Skin of body (tissue), 2 donors: ENCODE measurements around the gene PHTF2. TPM values are rescaled to one million over a fixed set of nuclear protein-coding genes. Genes with fewer than 3 reads are reported as not detected.

Source experiments
- DNase-seq: peaks from one replicate; lab custom pipeline; 2025; lab: John Stamatoyannopoulos, UW
- total RNA-seq: library from RNA; depleted of rRNA; stranded (reverse); fragments of >200 nt; gene quantifications from one replicate; pipeline ENCODE4 v1.2.3, GENCODE V29; 2014

The PHTF2 gene
- total RNA-seq, 1 donor from 2014 or later, result 27.6 TPM

DNA sequence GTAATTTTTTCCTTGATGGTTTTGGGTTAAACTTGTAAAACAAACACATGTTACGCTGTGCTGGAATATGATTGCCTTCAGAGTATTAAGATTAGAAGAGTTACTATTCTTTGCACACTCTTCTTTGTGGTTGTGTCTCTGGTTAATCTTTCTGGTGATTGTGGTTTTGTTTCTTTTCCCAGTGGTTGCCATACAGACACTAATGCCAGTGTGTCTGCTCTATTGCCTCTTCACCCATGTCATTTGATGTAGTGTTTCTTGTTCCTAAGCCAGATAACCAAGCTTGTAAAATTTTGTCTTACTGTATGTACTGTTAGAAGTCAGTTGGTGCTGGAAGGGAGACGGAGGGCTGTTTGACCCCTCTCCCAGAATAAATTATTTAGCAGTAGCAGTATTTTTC lies 124.8 kb downstream of the PHTF2 start:
- no peak for DNase-seq

DNA sequence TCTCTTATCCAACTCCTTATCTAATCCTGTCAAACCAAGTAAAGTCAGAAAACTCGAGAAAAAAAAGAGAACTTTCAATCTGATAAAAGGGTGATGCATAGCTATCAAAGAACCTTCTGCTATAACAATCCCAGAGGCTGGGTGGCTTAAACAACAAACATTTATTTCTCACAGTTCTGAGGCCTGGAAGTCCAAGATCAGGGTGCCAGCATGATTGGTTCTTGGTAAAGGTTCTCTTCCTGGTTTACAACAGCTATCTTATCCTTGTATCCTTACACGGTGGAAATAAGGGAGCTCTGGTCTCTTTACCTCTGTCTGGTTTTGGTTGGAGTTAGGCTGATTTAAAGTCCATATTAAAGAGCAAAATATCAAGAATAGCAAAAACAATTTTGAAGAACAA lies 131.9 kb downstream of the PHTF2 start:
- no peak for DNase-seq

DNA sequence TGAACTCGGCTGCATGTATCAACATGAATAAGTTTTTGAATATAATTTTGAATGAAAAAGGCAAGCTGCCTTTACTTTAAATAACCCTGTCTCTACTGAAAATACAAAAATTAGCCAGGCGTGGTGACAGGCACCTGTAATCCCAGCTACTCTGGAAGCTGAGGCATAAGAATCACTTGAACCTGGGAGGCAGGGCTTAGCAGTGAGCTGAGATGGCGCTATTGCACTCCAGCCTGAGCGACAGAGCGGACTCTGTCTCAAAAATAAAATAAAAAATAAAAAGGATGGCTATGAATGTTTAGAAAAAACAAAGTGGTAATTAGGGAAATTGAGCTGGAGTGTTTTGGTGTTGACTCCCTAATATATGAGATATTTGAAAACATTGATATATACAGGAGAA lies 133.3 kb downstream of the PHTF2 start:
- DNase-seq, result no peak

DNA sequence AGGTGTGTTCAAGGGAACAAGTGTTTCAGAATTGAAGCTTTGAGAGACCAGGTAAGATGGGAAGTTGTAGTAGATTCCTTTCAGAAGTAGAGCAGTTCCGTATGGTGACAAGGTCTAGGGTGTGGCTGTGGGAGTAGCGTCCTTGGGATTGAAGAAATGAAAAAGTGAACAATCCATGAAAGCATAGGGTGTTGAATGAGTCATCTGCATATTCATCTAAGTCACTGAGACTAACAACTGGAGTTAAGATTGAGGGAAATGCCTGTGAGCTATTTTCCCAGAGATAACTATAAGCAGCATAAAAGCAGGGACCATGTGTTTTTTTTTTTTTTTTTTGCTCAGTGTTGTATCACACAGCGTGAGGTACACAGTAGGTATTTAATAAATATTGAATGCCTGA lies 134.8 kb downstream of the PHTF2 start:
- DNase-seq, result no peak

DNA sequence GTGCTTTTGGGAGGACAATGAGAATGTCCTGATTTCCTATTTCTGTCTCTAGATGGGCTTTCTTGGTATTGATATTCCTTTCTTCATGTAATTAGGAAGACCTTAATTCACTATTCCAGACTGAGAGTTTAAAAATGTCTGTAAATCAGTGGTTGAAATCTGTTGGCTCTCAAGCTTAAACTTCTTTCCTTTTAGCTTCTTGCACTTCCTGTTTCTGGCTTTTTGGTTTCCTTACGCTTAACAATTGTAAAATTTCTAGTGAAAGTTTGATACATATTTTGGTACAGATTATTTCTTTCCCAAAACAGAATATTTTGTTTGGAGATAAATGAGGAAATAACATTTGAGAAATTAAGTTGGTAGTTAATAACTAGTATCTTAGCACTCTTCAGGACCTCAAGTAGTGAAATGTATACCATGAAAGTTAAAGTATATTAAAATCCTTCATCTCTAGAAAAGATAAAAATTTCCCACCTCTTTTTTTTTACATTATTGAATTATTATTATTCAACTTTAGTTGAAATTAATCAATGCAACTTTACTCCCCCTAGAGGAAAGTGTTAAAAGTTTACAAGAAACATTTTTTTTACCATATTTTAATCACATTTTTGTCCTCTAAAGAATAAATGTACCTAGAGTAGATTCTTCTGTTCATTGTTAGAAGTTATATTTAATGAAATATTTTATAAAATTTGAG lies 137.2 kb downstream of the PHTF2 start:
- no peak for DNase-seq

DNA sequence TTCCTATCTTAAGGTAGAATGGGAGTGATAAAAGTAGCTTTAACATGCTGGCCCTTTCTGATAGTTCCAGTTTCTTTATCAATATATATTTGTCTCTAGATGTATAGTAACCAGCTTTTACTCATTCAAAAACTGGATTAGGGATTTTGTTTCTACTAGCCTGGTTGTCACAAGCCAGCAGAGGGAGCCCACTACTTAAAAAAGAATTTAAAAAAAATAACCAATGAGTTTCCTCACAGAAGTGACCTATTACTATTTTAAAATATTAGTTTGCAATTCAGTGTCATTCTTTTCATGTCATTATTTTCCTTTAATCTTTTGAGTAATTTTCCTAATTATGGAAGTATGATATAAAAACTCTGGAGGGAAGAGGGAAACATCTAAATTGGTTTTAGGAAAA lies 142.1 kb downstream of the PHTF2 start:
- DNase-seq, result no peak

DNA sequence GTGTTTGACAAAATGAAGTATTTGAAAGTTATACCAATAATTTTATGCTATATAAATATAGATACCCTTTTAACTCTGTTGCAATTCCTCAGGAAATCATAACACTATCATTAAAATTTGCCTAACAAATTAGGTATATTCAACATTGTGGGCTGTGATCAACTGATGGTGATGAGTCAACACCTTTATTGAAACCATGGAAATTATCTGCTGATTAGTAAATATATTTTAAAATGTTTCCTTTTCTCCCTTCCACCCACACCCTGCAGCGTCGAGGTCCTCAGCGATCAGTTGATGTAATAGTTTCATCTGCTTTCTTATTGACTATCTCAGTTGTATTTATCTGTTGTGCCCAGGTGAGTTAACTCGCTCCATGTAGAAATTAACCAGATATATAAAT lies 143.9 kb downstream of the PHTF2 start:
- DNase-seq, result no peak

DNA sequence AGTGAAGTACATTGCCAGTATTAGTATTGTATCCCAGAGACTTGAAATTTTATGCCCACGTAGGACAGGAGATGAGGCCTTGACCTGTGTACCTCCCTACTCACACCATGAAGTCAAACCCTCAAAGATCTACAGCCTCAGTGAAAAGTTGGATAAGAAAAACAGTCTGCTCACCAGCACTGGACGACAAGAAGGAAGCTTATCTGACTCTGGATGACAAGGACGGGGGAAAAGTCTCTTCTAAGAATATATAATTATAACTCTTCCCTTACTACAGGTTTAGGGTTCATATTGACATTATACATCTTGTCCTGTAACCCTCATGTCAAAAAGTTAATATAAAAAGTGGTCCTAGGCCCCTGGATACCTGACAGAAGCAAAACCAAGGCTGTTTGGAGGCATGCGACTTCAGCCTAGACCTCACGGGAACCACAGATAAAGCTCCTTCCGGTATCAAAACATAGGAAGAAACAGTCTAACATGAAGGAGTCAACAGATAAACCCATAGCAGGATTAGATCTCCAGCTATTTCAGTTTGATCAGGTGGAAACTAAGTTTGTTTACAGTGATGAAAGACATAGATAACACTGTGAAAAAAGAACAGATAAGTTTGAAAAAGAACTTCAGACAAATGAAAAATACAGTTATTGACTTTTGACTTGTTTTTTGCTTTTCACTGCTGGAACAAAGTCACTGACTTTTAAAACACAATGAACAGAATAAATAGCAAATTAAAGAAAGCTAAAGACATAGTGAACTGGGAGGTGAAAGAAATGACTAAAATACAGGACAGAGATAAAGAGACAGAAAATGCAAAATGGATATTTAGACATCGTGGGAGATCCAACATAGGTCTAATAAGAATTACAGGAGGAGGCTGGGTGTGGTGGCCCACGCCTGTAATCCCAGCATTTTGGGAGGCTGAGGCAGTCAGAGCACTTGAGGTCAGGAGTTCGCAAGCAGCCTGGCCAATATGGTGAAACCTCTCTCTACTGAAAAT lies 145.9 kb downstream of the PHTF2 start:
- DNase-seq, result no peak

DNA sequence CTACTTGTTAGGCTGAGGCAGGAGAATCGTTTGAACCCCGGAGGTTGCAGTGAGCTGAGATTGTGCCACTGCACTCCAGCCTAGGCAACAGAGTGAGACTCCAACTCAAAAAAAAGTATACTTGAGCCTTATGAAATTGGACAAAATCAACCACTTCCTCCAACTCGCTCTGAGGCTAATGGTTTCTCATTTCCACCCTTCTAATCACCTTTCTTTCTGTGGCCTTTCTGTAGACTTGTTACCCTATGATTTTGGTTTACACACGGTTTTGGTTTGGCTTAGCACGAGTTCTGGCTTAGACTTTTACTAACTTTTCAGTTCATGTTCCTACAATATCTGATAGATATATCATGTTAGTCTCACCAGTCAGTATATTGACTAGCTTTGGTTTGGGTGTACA lies 152.0 kb downstream of the PHTF2 start:
- no peak for DNase-seq

DNA sequence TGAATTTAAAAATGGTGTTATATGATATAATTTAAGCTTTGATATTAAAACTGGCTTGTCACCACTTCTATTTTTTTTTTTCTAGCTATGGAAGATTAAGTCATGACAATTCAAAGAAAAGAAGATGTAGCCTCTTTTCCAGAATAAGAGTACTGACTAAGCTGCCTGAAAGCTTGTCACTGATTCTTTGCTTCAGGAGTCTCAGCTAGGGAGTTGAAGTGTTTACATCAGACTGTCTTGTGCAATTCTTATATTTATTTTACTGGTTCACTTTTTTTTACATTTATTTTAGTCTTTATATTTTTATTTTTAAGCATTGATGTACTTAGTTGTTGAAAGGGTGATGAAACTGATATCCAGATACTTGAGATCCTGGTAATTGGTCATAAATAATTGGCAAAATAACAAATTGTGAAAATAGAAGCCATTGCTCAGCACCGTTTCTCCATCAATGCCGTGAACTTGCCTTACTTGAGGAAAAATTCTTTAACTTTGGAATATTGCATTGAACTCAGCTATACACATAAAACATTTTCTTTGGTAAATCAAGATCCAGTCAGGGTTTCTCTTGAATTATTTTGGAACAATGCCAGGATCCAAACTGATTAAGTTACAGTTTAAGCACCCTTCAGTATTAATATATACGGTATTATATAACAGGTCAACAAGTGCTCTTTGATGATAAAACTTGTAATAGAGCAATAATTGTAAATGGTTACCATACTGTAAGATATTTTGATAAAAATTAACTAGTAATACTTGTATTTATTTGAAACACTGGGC lies 156.4 kb downstream of the PHTF2 start:
- DNase-seq, result no peak

DNA sequence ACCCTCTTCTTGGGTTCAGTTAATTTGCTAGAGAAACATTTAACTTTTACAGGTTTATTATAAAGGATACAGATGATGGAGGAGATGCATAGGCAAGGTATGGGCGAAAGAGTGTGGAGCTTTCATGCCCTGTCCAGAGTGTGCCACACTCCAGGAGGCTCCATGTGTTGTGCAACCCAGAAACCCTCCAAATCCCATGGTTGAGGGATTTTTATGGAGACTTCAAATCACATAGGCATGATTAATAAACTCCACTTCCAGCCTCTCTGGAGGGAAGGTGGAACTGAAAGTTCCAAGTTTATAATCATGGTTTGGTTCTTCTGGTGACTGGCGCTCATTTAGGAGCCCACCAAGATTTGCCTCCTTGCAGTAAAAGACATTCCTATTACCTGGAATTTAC lies 159.9 kb downstream of the PHTF2 start:
- no peak for DNase-seq

DNA sequence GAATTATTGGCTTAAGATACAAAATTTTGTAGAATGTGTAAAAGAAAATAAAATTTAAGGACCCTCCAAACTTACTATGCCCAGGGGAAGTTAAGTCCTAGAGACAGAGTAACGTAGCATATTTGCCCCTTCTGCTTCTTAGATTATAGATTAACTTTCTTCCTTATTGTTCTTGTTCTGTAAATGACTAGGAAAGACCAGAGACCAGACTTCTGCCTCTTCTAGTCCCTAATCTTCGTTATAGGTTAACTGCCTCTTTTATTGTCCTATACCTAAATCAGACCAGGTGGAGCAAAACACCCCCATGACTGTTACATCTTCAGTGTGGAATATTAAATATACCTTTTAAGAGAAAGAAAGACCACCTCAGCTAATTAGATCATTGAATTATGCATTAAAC lies 160.5 kb downstream of the PHTF2 start:
- DNase-seq, result no peak

DNA sequence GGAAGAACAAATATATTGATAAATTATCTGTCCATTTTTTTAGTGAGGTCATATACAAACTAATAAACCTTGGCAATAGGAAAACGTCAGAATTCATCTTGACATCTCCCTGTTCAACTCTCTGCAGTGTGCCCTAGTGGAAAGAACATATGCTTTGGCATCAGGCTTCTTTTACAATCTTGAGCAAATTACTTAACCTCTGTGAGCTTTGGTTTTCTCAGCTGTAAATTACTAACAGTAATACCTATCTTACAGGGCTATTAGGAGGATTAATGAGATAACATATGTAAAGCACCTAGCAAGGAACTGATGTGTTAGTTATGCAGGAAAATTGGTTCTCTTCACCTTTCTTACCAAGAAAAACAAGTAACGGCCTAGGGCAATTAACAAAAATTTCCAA lies 161.8 kb downstream of the PHTF2 start:
- no peak for DNase-seq

DNA sequence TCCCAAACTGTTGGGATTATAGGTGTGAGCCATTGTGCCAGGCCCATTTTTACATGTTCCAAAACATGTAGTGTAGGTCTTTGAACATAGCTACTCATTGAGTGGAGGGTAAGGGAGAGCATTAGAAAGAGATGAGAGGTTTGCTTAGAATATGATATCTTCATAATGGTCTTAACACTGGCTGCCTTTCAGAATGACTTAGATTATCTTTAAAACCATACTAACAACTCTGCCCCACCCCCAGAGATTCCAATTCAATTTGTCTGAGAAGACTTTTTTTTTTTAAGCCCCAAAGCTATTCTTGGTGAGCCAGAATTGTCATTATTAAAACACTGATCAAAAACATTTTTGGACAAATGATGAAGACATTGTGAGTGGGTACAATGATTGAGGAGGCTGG lies 168.9 kb downstream of the PHTF2 start:
- no peak for DNase-seq

DNA sequence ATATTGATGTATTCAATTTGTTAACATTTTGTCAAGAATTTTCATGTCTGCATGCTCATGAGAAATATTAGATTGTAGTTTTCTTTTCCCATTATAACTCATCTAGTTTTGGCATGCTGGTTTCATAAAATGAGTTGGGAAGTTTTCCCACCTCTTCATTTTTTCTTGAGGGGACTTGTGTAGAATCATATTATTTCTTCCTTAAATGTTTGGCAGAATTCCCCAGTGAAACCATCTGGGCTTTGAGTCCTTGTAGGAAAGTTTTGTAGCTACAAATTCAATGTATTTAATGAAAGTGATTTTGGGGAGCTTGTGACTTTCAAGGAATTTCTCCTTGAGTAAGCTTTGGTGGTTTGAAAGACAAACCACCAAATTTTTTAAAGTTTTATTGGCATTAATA lies 173.2 kb downstream of the PHTF2 start:
- DNase-seq, result no peak

DNA sequence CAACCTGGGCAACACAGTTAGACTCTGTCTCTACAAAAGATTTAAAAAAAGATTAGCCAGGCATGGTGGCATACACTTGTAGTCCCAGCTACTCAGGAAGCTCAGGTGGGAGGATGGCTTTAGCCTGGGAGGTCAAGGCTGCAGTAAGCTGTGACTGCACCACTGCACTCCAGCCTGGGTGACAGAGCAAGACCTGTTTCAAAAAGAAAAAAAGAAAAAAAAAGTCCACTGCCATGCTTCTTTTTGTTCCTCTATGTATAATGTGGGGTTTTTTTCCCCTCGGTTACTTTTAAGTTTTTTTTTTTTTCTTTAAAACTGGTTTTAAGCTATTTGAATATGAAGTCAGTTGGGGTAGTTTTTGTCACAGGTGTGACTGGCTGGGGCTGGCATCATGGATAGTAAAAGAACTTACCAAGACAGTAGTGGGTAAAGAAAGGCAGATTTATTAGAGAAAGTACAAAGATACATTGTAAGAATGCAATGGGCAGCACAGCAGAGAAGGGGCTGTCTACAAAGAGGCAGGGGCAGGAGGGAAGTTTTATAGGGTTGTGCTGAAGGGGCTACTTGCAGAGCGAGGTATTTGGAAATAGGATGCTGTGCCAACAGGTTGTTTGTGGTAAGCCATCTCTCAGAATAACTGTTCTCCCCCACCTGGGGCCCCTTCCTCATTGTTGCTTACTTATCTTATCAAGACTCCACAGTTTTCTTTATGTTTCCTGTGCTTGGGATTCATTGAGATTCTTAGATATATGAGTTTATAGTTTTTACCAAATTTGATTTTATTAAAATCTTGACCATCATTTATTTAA lies 177.3 kb downstream of the PHTF2 start:
- no peak for DNase-seq

DNA sequence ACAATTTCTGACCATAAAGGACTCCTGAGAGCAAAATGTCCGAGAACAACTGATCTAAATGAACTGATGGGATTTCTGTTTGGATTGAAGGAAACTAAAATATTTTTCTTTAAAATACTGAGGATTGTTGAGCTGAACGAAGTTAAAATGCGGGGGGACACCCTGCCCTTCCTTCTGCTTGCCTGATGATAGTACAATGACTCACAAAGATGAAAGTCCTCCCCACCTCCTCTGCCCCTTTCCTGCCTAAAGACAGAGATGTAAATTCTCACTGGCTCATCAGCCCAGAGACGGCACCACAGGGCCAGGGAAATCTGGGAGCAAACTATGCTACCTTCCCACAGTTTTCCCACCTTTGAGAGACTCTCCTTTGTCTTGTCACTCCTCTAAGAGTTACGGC lies 180.6 kb downstream of the PHTF2 start:
- DNase-seq, result no peak

DNA sequence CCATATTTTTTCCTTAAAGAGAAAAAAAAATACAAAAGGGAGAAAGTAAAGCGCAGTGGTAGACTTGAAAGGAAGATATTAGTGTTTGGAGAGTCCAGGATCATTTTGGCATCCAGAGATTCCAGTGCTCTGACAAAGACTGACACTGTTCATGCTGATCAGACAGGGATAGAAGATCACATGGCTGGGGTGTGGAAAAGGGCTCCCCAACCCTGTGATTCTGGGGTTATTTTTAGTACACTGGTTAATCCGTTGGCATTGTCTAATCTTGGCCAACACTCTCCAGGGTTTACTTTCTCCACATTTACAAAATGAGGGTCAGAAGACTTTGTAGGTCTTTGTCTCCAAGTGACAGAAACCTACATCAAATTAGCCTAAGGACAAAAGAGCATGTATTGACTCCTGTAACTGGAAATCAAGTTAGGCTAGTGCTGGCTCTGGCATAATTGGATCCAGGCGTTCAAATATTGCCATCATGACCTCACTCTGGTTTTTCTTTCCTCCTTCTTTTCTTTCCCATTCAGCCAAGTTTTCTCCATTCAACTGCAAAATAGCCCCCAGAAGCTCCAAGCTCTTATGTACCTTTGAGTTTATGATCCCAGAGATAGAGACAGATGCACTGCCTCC lies 181.6 kb downstream of the PHTF2 start:
- no peak for DNase-seq

DNA sequence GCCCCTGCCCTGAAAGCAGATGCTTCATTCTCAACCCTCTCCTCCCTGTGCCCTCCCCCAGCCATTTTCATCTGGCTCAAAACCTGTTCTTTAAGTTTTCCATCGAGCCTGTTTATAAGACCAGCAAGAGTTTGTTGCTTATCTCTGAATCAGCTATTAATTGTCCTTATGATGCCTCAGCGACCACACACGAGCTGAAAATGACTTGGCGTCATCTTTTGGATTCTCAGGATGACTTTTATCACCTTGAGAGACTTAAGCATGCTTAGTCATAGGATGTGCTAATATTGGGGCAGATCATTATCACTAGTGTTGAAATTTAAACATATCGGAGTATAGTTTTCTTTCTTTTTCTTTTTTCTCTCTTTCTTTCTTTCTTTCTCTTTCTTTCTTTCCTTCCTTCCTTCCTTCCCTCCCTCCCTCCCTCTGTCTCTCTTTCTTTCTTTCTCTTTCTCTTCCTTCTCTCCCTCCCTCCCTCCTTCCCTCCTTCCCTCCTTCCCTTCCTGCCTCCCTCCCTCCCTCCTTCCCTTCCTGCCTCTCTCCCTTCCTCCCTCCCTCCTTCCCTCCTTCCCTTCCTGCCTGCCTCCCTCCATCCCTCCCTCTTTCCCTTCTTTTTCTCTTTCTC lies 184.5 kb downstream of the PHTF2 start:
- DNase-seq, result no peak

DNA sequence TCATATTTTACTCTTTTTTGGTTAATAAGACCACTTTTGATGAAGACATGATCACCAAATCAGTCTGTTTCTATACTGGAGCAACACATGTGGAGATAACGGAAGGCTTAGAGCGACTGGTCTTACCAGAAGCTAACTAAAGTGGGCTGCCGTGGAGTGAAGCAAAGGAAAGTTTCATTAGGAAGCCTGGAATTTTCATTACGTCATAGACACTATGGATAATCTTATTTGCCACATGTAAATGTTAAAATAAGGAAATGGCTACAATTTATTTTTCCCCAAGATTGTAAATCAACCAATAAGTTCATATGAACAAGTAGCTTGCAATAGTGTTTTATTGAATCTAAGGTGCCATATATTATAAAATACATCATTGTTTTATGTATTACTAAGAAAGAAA lies 185.4 kb downstream of the PHTF2 start:
- DNase-seq, result no peak
